Frontal cortex (tissue), 4 donors: Measurements from ENCODE around the gene FXYD7. TPM values are rescaled to one million over a fixed set of nuclear protein-coding genes. Genes with fewer than 3 reads are reported as not detected.
"Not testable (repeated sequence)": the region's sequence is repeated elsewhere in the genome, so short reads cannot be mapped to it uniquely, and the experiment has no call there.

Experiments used
- DNase-seq, 2 donors: peaks; one replicate each; pipeline ENCODE4 v3.0.0; 2012; ENCODE audit warnings: low spot score in 2 of 2
- FAIRE-seq: peaks from 2 replicates; lab custom pipeline; 2012; peaks lifted over from hg19 to GRCh38; lab: Jason Lieb, UNC
- total RNA-seq: library from RNA; depleted of rRNA; stranded (reverse); fragments of >200 nt; gene quantifications from one replicate; pipeline ENCODE4 v1.2.3, GENCODE V29; 2014
- donor health status: control.
- donor health status: control.
- donor health status: control.

Gene FXYD7, protein sequence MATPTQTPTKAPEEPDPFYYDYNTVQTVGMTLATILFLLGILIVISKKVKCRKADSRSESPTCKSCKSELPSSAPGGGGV
- total RNA-seq, result 10.6 TPM

- no peak for FAIRE-seq
- DNase-seq, result no peak
Observed at GRCh38 chr19:35143231-35143715, at the start of gene FXYD7. Gene FXYD7 (plus strand): TSS chr19:35143255. CDS start chr19:35143334, 79 bp downstream.

GRCh38 chr19:35093430-35093829, 49.6 kb upstream of the FXYD7 start:
- DNase-seq (no peak), FAIRE-seq (no peak)

- no peak for DNase-seq
- no peak for FAIRE-seq
Observed at GRCh38 chr19:35093941-35094647, 49.0 kb upstream of the FXYD7 start.

DNA sequence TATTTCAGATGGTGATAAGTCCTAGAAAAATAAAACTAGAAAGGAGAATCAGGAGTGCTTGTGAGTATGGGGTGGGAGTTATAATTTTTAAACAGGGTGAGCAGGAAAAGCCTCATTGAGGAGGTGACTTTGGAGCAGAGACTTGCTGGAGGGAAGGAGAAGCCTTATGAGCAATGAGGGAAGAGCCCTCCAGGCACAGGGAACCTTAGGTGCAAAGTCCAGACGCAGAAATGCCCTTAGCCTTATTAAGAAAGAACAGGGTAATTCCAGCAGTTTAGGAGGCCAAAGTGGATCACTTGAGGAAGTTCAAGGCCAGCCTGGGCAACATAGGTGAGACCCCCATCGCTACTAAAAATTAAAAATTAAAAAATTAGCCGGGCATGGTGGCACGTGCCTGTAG, 48.4 kb upstream of the FXYD7 start:
- DNase-seq (no peak), FAIRE-seq (no peak)

- DNase-seq (no peak), FAIRE-seq (no peak)
Observed at GRCh38 chr19:35095667-35096368, 47.2 kb upstream of the FXYD7 start.

- no peak for DNase-seq
- no peak for FAIRE-seq
Observed at GRCh38 chr19:35098413-35099049, 44.5 kb upstream of the FXYD7 start.

GRCh38 chr19:35099155-35099896, 43.7 kb upstream of the FXYD7 start:
- DNase-seq, result no peak
- no peak for FAIRE-seq

DNA sequence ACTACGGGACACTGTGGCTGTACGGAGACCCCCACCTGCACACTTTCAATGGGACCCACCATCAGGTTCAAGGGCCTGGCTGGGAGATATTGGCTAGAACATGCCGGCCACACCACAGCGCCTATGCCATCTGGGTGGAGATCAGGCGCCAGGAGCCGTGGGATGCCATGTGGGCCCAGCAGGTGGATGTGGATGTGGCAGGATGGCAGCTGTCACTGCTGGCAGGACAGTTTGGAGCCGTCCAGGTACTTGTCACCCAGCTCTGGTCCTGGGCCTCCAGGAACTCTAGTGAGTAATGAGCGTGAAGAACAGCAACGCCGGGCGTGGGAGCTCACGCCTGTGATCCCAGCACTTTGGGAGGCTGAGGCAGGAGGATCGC, 43.2 kb upstream of the FXYD7 start:
- DNase-seq (no peak), FAIRE-seq (no peak)

DNA sequence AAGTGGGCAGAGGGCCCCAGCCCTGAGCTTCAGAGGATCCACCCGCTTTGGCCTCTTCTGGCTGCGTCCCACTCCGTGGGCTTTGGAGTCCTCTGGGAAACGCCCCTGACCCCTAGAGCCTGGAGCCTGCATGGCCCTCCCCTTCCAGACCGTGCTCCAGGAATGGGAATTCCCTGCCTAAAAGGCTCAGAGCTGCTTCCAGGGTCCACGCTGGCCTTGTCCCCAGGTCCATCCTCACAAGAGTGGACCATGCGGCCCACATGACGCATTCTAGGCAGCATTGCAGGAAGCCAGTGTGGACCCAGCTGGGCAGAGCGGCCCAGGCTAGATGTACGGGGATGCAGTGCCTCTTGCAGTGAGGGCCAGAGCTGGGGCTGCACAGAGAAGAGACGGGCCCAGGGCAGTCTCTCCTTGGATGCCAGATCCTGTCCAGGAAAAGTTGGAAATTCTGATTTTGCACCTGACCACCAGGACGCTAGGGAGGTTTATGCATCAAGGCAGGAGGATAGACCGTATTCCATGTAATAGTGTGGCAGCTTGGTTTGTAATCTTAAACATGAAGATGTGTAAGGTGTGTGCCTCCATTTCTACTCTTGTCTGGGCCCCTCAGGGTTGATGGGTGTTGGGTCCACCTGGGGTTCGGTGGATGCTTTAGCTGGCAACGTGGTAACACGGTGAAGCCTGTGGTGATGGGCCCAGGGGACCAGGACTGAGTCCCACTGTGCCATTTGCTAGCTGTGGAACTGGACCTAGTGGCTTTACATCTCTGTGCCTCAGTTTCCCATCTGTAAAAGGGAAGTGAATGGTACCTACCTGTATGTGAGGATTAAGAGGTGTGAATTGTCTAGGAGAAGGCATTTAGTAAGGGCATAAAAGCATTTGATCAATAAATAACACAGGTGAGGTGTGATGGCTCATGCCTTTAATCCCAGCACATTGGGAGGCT, 42.2 kb upstream of the FXYD7 start:
- FAIRE-seq (no peak), DNase-seq (no peak)

GRCh38 chr19:35101949-35102348, 41.1 kb upstream of the FXYD7 start:
- not testable (repeated sequence) for DNase-seq, FAIRE-seq

DNA sequence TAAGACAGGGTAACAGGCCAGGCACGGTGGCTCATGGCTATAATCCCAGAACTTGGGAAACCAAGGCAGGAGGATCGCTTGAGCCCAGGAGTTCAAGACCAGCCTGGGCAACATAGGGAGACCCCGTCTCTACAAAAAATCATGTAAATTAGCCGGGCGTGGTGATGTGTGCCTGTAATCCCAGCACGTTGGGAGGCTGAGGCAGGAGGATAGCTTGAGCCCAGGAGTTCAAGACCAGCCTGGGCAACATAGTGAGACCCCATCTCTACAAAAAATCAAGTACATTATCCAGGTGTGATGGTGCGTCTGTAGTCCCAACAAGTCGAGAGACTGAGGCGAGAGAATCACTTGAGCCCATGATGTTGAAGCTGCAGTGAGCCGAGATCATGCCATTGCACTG, 39.4 kb upstream of the FXYD7 start:
- not testable (repeated sequence) for FAIRE-seq, DNase-seq

GRCh38 chr19:35104361-35104760, 38.7 kb upstream of the FXYD7 start:
- DNase-seq, result no peak
- no peak for FAIRE-seq

- FAIRE-seq, result no peak
Observed at GRCh38 chr19:35105047-35105410, 38.0 kb upstream of the FXYD7 start.

GRCh38 chr19:35105411-35106290, 37.4 kb upstream of the FXYD7 start:
- FAIRE-seq (no peak), DNase-seq (no peak)

More at GRCh38 chr19:35105047-35105410, 38.0 kb upstream of the FXYD7 start:
- DNase-seq, result no peak

- no peak for FAIRE-seq
Observed at GRCh38 chr19:35106291-35106583, 36.8 kb upstream of the FXYD7 start.

DNA sequence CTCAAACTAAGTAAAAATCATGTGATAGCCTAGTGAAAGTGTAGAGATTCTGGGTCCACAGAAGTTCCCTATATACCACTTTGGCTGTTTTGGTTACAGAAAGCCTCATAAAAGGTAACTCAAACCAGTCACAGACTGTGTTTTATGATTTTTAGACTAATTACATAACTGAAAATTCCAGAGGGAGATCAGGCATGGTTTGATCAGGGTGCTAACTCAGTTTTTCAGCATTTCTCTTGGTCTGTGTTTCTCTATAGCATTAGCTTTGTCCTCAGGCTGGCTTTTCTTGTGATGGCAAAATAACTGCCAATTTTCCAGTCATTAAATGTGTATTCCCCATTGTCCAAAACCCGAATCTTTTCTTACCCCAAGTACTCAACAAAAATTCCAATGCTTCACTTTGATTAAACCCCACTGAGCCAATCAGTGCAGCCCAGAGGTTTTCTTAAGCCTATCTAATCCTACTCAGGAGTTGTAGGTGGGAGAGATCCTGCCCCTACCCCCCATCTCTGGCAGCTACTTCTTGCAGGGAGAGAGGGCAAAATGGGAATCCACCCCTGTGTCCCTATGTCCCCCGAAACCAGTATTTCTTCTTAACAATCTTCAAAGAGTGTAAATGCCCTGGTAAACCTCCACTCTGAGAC, 36.0 kb upstream of the FXYD7 start:
- FAIRE-seq, result no peak
- no peak for DNase-seq

More at GRCh38 chr19:35106291-35106583, 36.8 kb upstream of the FXYD7 start:
- peak in 1 of 2 donors; percentile 73 for DNase-seq

GRCh38 chr19:35107545-35107944, 35.5 kb upstream of the FXYD7 start:
- FAIRE-seq (peak; percentile 28), DNase-seq (peak; percentile 68 to 82)

- FAIRE-seq (no peak), DNase-seq (no peak)
Observed at GRCh38 chr19:35108730-35109129, 34.3 kb upstream of the FXYD7 start.
